ENCODE measurements around the gene SGSM2. TPM values are rescaled to one million over a fixed set of nuclear protein-coding genes. Genes with fewer than 3 reads are reported as not detected.

The SGSM2 gene
- total RNA-seq, 2 donors from 2014 or later, result 32.7 to 77.5 TPM

DNA sequence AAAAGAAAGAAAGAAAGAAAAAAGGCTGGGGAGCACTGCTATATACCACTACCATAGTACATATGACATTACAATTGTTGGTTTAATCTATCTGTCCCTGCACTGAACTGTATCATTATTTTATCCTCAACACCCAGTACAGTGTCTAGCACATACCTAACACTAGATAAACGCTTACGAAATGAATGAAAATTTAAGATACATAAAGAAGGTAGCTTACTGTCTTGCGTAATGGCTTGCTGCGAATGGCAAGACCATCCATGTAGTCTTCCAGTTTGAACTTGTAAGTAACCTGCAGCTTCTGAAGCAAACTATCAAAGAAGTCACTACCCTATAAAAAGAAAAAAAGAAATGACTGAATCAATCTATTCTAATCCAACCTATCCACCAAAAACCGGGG lies 40.3 kb upstream of the SGSM2 start:
- H3K36me3 ChIP-seq (replicated peaks in 1 of 2; ENCODE audit: insufficient read depth in 1 of 2, low read depth in 2 of 2), result peaks cover 0 to 5% of the 10 kb centered on the region in 2 donors
- ATAC-seq, result no peak

DNA sequence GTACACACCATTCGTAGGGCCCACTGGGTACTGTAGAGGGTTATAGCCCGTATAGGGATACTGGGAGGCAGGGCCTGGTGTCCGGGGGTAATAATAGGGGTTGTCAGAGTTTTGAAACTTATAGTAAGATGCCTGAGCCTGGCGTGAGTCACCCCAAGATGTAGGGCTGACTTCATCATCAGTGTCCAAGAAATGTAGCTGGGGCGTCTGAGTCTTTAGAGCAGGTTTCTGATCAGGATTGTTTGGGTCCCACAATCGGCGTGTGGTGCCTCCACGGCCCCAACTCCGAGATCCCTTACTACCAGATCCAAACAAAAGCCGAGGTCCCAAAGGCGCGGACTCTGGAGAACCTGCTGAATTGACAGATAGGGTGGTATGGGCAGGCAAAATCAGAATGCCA lies 38.2 kb upstream of the SGSM2 start:
- WGBS, 2 donors, result 88 to 91% methylated on average over 12 of the region's 12 CpGs
- intact Hi-C loops (cut with DNase I), result no loop called here
- no peak for ATAC-seq
- TF ChIP-seq POLR2A (IDR thresholded peaks at IDR 0.05), result no peak
- TF ChIP-seq, protein P1, sequence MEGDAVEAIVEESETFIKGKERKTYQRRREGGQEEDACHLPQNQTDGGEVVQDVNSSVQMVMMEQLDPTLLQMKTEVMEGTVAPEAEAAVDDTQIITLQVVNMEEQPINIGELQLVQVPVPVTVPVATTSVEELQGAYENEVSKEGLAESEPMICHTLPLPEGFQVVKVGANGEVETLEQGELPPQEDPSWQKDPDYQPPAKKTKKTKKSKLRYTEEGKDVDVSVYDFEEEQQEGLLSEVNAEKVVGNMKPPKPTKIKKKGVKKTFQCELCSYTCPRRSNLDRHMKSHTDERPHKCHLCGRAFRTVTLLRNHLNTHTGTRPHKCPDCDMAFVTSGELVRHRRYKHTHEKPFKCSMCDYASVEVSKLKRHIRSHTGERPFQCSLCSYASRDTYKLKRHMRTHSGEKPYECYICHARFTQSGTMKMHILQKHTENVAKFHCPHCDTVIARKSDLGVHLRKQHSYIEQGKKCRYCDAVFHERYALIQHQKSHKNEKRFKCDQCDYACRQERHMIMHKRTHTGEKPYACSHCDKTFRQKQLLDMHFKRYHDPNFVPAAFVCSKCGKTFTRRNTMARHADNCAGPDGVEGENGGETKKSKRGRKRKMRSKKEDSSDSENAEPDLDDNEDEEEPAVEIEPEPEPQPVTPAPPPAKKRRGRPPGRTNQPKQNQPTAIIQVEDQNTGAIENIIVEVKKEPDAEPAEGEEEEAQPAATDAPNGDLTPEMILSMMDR (IDR thresholded peaks at IDR 0.05), result no peak
- Histone ChIP-seq H3K4me3 (no peak overlapping the region), H3K36me3 (replicated peaks in 1 of 2; ENCODE audit: insufficient read depth in 1 of 2, low read depth in 2 of 2) (no peaks in the 10 kb centered on the region), H3K4me1 (peaks cover 16% of the 10 kb centered on the region), H3K9me3 (no peaks in the 10 kb centered on the region), H3K27ac (no peak overlapping the region), H3K27me3 (no peaks in the 10 kb centered on the region)
- DNase-seq, result no peak

More for the DNA sequence above, 40.3 kb upstream of the SGSM2 start:
- H3K4me1 ChIP-seq, result peaks cover 10% of the 10 kb centered on the region
- TF ChIP-seq, protein P1 (IDR thresholded peaks at IDR 0.05), result no peak
- no peak for TF ChIP-seq POLR2A (IDR thresholded peaks at IDR 0.05)
- no peaks in the 10 kb centered on the region for H3K9me3 ChIP-seq
- intact Hi-C loops (cut with DNase I), result no loop called here
- no peak overlapping the region for H3K27ac ChIP-seq
- 92% methylated on average over 5 of the region's 5 CpGs for WGBS, 2 donors
- no peak overlapping the region for H3K4me3 ChIP-seq
- no peaks in the 10 kb centered on the region for H3K27me3 ChIP-seq
- no peak for DNase-seq

DNA sequence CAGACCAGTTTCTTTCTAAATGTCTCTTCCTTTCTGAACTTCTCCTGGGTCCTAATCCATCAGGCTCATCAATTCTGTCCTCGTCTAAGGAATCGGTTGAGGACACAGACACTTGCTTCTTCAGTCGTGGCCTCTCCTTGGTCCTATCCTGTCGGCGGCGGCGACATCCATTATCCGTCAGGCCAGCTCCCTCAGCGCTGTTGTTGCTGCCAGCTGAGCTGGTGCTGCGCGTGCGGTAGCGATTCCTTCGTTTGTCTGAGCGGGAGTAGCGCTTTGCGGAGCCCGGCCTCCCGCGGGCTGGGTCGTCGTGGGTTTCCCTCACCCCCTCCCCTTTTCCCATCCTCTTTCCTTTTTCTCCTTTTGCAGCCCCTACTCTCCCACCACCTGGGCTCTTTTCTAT lies 37.5 kb upstream of the SGSM2 start:
- H3K4me3 ChIP-seq, result no peak overlapping the region
- H3K27me3 ChIP-seq, result no peaks in the 10 kb centered on the region
- H3K9me3 ChIP-seq, result no peaks in the 10 kb centered on the region
- no peaks in the 10 kb centered on the region for H3K36me3 ChIP-seq (replicated peaks in 1 of 2; ENCODE audit: insufficient read depth in 1 of 2, low read depth in 2 of 2)
- intact Hi-C loops (cut with DNase I), result no loop called here
- WGBS, 2 donors, result 89 to 91% methylated on average over 21 to 22 of the region's 22 CpGs
- no peak for ATAC-seq
- TF ChIP-seq, protein P1 (IDR thresholded peaks at IDR 0.05), result no peak
- TF ChIP-seq POLR2A (IDR thresholded peaks at IDR 0.05), result no peak
- peaks cover 21% of the 10 kb centered on the region for H3K4me1 ChIP-seq
- no peak for DNase-seq
- H3K27ac ChIP-seq, result no peak overlapping the region

DNA sequence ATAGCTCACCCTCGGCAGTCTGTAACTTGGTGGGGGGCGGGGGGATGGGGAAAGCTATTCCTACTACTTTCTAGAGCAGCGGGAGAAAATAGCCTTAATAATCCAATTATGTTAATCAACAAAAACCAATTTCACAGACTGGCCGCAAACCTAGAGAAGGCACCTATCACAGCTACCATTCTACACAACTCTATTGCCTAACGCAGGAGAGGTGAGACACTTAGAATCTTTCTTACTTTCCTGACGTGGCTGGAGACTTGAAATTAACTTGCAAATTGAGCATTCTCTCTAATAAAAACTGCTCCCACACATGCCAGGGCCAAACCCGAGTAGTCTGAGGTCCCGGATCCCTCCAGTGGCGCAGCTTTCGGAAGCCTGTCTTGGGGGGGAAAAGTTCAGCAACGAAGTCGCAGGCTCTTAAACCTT lies 34.5 kb upstream of the SGSM2 start:
- Histone ChIP-seq H3K9me3 (no peaks in the 10 kb centered on the region), H3K4me1 (peaks cover 21% of the 10 kb centered on the region), H3K4me3 (peak overlapping the region; percentile 80 to 83), H3K27ac (peak overlapping the region; percentile 80 to 92 (median 87)), H3K27me3 (no peaks in the 10 kb centered on the region), H3K36me3 (replicated peaks in 1 of 2; ENCODE audit: insufficient read depth in 1 of 2, low read depth in 2 of 2) (no peaks in the 10 kb centered on the region)
- 1% methylated on average over 11 to 12 of the region's 12 CpGs for WGBS, 2 donors
- DNase-seq, result no peak
- intact Hi-C loops (cut with DNase I), result no loop called here
- ATAC-seq, result no peak
- TF ChIP-seq, protein P1 (IDR thresholded peaks at IDR 0.05), result no peak
- no peak for TF ChIP-seq POLR2A (IDR thresholded peaks at IDR 0.05)

All from body of pancreas (tissue), 4 donors.